Endodermal cell (in vitro differentiated cells): ENCODE measurements around the gene LRCH1. TPM values are rescaled to one million over a fixed set of nuclear protein-coding genes. Genes with fewer than 3 reads are reported as not detected.
"Not testable (repeated sequence)": the region's sequence is repeated elsewhere in the genome, so short reads cannot be mapped to it uniquely, and the experiment has no call there.

Experiments
- DNase-seq: peaks from one replicate; pipeline ENCODE4 v3.0.0-alpha.2; 2017
- H3K27ac ChIP-seq: 2 replicates; pipeline ENCODE4 v1.5.1; 2013; ENCODE audit warnings: mild to moderate bottlenecking, low read depth, low read length, moderate library complexity
- H3K27me3 ChIP-seq: 2 replicates; pipeline ENCODE4 v1.6.1; 2013; ENCODE audit warnings: mild to moderate bottlenecking, low read length, moderate library complexity; ENCODE audit not compliant: insufficient read depth, control insufficient read depth, poor library complexity, severe bottlenecking
- H3K36me3 ChIP-seq: 2 replicates; pipeline ENCODE4 v1.7.0; 2013; ENCODE audit warnings: mild to moderate bottlenecking, low read length, moderate library complexity; ENCODE audit not compliant: control insufficient read depth, insufficient read depth
- H3K4me1 ChIP-seq: one replicate; pipeline ENCODE4 v1.7.0; 2013; ENCODE audit warnings: low read length; ENCODE audit not compliant: control insufficient read depth, insufficient read depth
- H3K4me3 ChIP-seq: 2 replicates; pipeline ENCODE4 v1.5.1; 2013; ENCODE audit warnings: mild to moderate bottlenecking, low read length, moderate library complexity
- H3K9ac ChIP-seq: 2 replicates; pipeline ENCODE4 v1.6.1; 2013; ENCODE audit warnings: mild to moderate bottlenecking, low read length, moderate library complexity; ENCODE audit not compliant: poor library complexity, severe bottlenecking; ENCODE audit errors: extremely low read depth
- H3K9me3 ChIP-seq: 2 replicates; pipeline ENCODE4 v1.6.1; 2013; ENCODE audit warnings: mild to moderate bottlenecking, low read length, moderate library complexity; ENCODE audit not compliant: control insufficient read depth
- H3K27ac Mint-ChIP-seq: 2 replicates; pipeline ENCODE4 v1.8.0; 2020; ENCODE audit warnings: mixed read lengths
- H3K27me3 Mint-ChIP-seq: 2 replicates; pipeline ENCODE4 v1.8.0; 2021; ENCODE audit warnings: mild to moderate bottlenecking, mixed read lengths; ENCODE audit not compliant: insufficient read depth
- H3K36me3 Mint-ChIP-seq: 2 replicates; pipeline ENCODE4 v1.8.0; 2020; ENCODE audit warnings: low read depth, mixed read lengths
- H3K4me1 Mint-ChIP-seq: 2 replicates; pipeline ENCODE4 v1.8.0; 2020; ENCODE audit warnings: mixed read lengths
- H3K4me3 Mint-ChIP-seq: 2 replicates; pipeline ENCODE4 v1.8.0; 2020; ENCODE audit warnings: mild to moderate bottlenecking, moderate library complexity, mixed read lengths
- H3K9me3 Mint-ChIP-seq: 2 replicates; pipeline ENCODE4 v1.8.0; 2020; ENCODE audit warnings: mild to moderate bottlenecking, mixed read lengths
- WGBS, 2 experiments: methylation state at CpG; one replicate each; pipeline versions ENCODE4 v1.1.5 to v1.1.7; 2013; ENCODE audit warnings: missing lambda C conversion rate in 2 of 2, mixed read lengths in 1 of 2; ENCODE audit not compliant: insufficient coverage in 1 of 2, insufficient read length in 1 of 2; 5-methylcytosine and 5-hydroxymethylcytosine counted together
- total RNA-seq, 2 donors: library from RNA; stranded (reverse); fragmentation: NEBNext Ultra II Directional in 1 of 2; extraction: Animal tissue kit (Norgen Biotek cat#: 25700) in 1 of 2; gene quantifications; 2 replicates in 1 of 2; 3 replicates in 1 of 2; pipeline ENCODE4 v1.2.1, GENCODE V29; 2021
- TF ChIP-seq, protein P1 (sequence below): fragments of 200-600 bp; sonication (generic); conservative IDR thresholded peaks from 2 replicates; pipeline ENCODE4 v1.5.0; 2021; ENCODE audit warnings: antibody characterized with exemption, mild to moderate bottlenecking

The LRCH1 gene
- total RNA-seq, 2 donors from 2014 or later, result 8.1 to 11.8 TPM

GRCh38 chr13:46759846-46760245, 206.9 kb downstream of the LRCH1 start:
- no peak for DNase-seq
- Mint-ChIP-seq H3K36me3 (no peaks in the 10 kb centered on the region), H3K4me1 (peaks cover 3% of the 10 kb centered on the region), H3K9me3 (no peaks in the 10 kb centered on the region), H3K27me3 (peaks cover 3% of the 10 kb centered on the region), H3K4me3 (no peak overlapping the region), H3K27ac (no peak overlapping the region)
- Histone ChIP-seq H3K9ac (no peak overlapping the region), H3K4me1 (no peaks in the 10 kb centered on the region), H3K36me3 (no peaks in the 10 kb centered on the region), H3K4me3 (no peak overlapping the region), H3K27me3 (no peaks in the 10 kb centered on the region), H3K9me3 (no peaks in the 10 kb centered on the region), H3K27ac (no peak overlapping the region)
- TF ChIP-seq, protein P1, sequence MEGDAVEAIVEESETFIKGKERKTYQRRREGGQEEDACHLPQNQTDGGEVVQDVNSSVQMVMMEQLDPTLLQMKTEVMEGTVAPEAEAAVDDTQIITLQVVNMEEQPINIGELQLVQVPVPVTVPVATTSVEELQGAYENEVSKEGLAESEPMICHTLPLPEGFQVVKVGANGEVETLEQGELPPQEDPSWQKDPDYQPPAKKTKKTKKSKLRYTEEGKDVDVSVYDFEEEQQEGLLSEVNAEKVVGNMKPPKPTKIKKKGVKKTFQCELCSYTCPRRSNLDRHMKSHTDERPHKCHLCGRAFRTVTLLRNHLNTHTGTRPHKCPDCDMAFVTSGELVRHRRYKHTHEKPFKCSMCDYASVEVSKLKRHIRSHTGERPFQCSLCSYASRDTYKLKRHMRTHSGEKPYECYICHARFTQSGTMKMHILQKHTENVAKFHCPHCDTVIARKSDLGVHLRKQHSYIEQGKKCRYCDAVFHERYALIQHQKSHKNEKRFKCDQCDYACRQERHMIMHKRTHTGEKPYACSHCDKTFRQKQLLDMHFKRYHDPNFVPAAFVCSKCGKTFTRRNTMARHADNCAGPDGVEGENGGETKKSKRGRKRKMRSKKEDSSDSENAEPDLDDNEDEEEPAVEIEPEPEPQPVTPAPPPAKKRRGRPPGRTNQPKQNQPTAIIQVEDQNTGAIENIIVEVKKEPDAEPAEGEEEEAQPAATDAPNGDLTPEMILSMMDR, result no peak
- 82 to 87% methylated on average over 2 of the region's 2 CpGs for WGBS, 2 experiments

- WGBS, 2 experiments, result 90 to 92% methylated on average over 4 of the region's 4 CpGs
- H3K9me3 Mint-ChIP-seq, result no peaks in the 10 kb centered on the region
- TF ChIP-seq, protein P1, result no peak
- no peak for DNase-seq
- Histone ChIP-seq H3K27ac (no peak overlapping the region), H3K4me1 (no peaks in the 10 kb centered on the region), H3K36me3 (no peaks in the 10 kb centered on the region), H3K4me3 (no peak overlapping the region), H3K27me3 (no peaks in the 10 kb centered on the region), H3K9ac (no peak overlapping the region), H3K9me3 (no peaks in the 10 kb centered on the region)
- H3K4me1 Mint-ChIP-seq, result peaks cover 2% of the 10 kb centered on the region
- H3K27ac Mint-ChIP-seq, result no peak overlapping the region
- no peaks in the 10 kb centered on the region for H3K36me3 Mint-ChIP-seq
- H3K4me3 Mint-ChIP-seq, result no peak overlapping the region
- H3K27me3 Mint-ChIP-seq, result peaks cover 3% of the 10 kb centered on the region
Measured at GRCh38 chr13:46761174-46761573, 208.2 kb downstream of the LRCH1 start.

DNA sequence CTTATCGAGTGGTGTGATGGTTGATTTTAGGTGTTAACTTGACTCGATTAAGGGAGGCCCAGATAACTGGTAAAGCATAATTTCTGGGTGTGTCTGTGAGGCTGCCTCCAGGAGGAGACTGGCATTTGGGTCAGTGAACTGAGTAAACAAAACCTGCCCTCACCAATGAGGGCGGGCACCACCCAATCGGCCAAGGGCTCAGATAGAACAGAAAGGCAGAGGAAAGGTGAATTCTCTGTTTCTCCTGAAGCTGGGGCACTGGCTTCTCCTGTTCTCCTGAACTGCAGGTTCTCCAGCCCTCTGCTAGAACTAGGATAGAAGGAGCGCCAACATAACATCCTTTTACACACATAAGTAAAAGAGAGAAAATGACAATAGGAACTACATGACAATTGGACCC, 208.9 kb downstream of the LRCH1 start:
- H3K27me3 Mint-ChIP-seq, result peaks cover 3% of the 10 kb centered on the region
- H3K27ac Mint-ChIP-seq, result no peak overlapping the region
- H3K36me3 Mint-ChIP-seq, result no peaks in the 10 kb centered on the region
- TF ChIP-seq, protein P1, result no peak
- Histone ChIP-seq H3K36me3 (no peaks in the 10 kb centered on the region), H3K9ac (no peak overlapping the region), H3K27me3 (no peaks in the 10 kb centered on the region), H3K4me3 (no peak overlapping the region), H3K4me1 (no peaks in the 10 kb centered on the region), H3K9me3 (no peaks in the 10 kb centered on the region), H3K27ac (no peak overlapping the region)
- 74 to 85% methylated on average over 2 to 5 of the region's 5 CpGs for WGBS, 2 experiments
- no peaks in the 10 kb centered on the region for H3K9me3 Mint-ChIP-seq
- no peak for DNase-seq
- H3K4me3 Mint-ChIP-seq, result no peak overlapping the region
- no peaks in the 10 kb centered on the region for H3K4me1 Mint-ChIP-seq

DNA sequence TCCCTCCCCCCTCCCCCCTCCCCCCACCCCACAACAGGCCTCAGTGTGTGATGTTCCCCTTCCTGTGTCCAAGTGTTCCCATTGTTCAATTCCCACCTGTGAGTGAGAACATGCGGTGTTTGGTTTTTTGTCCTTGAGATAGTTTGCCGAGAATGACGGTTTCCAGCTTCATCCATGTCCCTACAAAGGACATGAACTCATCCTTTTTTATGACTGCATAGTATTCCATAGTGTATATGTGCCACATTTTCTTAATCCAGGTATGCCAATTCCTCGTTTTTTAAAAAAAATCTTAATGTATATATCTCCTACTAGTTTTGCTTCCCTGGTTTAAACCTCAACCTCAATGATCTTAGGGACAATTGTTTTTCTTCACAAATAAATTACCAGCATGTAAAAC, 217.0 kb downstream of the LRCH1 start:
- not testable (repeated sequence) for H3K4me1 Mint-ChIP-seq, DNase-seq, H3K27me3 Mint-ChIP-seq, H3K27ac Mint-ChIP-seq, H3K27me3 ChIP-seq, H3K9ac ChIP-seq, H3K27ac ChIP-seq, H3K9me3 Mint-ChIP-seq, H3K4me3 ChIP-seq, H3K36me3 ChIP-seq, H3K4me3 Mint-ChIP-seq, H3K4me1 ChIP-seq, H3K9me3 ChIP-seq
- 95% methylated on average over 4 of the region's 4 CpGs; no CpG with 5 or more reads in 1 of the 2 experiments for WGBS, 2 experiments
- peaks cover 30% of the 10 kb centered on the region for H3K36me3 Mint-ChIP-seq
